HG03432 (cell line): ENCODE results near the gene ASS1.
"Not testable (repeated sequence)": the region's sequence is repeated elsewhere in the genome, so short reads cannot be mapped to it uniquely, and the experiment has no call there.

Experiments
- ATAC-seq: cut with Tn5 transposase; IDR thresholded peaks from one replicate; pipeline ENCODE4 v1.9.1; 2021; ENCODE audit warnings: mild to moderate bottlenecking, moderate library complexity; ENCODE audit not compliant: unreplicated experiment

ASS1 gene

DNA sequence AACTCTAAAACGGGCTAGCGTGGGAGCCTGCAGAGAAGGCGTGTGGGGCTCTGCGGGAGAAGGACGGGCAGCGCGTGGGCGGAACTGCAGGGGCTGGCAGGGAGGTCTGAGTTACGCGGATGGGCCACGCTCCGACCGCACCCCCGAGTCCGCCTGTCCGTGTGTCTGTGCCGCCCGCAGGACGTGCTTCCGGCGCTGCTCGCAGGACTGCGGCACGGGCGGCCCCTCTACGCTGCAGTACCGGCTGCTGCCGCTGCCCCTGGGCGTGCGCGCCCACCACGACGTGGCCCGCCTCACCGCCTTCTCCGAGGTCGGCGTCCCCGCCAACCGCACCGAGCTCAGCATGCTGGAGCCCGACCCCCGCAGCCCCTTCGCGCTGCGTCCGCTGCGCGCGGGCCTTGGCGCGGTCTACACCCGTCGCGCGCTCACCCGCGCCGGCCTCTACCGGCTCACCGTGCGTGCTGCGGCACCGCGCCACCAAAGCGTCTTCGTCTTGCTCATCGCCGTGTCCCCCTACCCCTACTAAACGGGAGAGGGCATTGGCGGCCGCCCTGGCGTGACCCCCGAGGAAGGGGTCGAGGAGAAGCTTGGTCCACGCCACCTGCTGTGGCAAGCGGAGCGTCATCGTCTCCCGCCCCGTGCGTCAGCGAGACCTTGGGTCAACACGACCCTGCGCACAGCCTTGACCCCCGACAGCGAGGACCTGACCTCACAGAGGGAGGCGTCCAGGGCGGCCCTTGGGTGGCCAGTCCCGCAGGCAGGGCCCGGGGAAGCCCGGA is 11.4 kb upstream of the ASS1 start:
- ATAC-seq, result no peak

DNA sequence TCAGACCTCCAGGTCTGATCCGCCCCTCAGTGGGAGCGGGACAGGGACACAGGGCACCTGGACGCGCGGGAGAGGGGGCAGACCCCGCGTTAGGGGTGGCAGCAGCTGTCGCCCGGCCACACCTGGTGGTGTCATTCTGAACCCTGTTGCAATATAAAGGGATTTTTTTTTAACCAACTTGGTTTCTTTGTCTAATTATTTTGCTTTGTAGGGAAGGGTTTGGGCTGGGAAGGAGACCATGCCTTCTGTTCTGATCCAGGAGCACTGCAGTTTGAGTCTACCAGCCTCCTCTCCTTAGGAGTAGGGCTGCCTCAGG is 10.9 kb upstream of the ASS1 start:
- ATAC-seq, result no peak

DNA sequence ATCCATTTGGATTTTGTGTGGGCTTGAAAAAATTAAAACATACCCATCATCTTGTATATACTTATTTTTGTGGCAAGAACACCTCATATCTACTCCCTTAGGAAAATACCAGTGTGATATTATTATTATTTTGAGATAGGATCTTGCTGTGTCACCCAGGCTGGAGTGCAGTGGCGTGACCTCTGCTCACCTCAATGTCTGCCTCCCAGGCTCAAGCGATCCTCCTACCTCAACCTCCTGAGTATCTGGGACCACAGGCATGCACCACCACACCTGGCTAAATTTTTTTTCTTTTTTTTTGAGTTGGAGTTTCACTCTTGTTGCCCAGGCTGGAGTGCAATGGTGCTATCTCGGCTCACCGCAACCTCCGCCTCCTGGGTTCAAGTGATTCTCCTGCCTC is 10.1 kb upstream of the ASS1 start:
- ATAC-seq, result not testable (repeated sequence)

DNA sequence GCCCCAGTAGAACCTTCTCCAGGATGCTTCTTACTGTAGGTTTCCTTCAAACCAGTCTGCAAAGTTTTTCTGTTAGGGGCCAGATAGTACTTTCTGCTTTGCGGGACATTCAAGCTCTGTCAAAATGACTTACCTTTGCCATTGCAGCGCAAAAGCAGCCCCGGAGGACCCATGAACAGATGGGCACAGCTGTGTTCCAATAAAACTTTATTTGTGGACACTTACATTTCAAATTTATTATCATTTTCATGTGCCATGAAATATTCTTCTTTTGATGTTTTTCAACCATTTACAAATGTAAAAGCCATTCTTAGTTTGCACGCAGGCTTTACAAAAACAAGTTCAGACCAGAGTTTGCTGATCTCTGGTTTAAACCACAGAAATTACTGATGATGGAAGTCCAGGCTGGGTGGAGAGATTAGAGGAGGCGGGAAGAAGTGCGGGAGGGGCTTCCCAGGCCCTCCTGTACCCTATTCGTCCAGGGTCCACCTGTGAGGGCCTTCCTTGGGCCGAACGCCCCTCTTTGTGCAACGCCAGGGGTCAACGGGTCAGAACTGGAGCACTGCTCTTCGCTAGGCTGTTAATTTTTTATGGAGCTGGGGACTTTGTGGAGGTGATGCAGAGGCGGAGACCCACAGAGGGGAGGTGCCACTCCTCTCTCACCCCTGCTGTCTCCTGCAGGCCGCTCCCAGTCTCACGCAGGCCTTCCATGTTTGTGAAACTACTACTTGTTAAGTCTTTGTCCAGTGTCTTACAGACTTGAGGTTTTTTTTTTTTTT is 7.6 kb upstream of the ASS1 start:
- ATAC-seq, result no peak

DNA sequence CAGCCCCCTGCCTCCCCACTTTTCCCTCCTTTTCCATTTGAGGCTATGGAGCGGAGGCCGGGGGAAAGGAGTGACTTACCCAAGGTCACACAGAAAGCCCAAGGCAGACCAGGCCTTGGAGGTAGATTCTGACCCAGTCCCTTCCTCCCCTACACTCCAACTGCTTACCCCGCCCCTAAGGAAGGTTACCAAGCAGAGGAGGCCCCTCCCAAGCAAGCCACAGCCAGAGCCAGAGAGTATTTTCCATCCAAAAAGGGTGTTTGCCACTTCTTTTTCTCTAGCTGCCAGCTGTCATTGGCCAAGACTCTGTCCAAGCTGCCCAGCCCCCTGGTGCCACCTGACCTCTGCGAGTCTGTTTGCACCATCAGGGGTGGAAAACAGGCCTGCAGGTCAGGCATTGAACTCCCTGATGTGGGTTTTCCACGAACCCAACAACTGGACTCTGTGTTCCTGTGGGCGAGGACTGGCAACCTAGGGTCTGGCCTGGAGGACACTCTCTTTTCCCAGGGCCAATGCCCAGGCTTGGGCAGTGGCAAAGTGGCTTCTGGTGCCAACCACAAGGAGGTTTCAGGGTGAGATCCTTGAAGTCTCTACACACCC is 6.3 kb upstream of the ASS1 start:
- no peak for ATAC-seq

DNA sequence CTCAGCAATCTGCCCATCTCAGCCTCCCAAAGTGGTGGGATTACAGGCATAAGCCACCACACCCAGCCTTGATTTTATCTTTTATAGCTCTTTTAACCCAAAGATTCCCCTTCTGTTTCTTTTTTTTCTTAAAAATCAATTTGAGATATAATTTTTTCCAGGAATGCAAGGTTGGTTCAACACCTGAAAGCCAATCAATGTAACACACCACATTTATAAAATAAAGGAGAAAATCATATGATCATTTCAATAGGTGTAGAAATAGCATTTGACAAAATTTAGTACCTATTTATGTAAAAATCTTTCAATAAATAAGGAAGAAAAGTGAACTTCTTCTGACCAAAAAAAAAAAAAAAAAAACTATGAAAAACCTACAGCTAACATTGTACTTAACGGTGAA is 3.7 kb upstream of the ASS1 start:
- no peak for ATAC-seq

DNA sequence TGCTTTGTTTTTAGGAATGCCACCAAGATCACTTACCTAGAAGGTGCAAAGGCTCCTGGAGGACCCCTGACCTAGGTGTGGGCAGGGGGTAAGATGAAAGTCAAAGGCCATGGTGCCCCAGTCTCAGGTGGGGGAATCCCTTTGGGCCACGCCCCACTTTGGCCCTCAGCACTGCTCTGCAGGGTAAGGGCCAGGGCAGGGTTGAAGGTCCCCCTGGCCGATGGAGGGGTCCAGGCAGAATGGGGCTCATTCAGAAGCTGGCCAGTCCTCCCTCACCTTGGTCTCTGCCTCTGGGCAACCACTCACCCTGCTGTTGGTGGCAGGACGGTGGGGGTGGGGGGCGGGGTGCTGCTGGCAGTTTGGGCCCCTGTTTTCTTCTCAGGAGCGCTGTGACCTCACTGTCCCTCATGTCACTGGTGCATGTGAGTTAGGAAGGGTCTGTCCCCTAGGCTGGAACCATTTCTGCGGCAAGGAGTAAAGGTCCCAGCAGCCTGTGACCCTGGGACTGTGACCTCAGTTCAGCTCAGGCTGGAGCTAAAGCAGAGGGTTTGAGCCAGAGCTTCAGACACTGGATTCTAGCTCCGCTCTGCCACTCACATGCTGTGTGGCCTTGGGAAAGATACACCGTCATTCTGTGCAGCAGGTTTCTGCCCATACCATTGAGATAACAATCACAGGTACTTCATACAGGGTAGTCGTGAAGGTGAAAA is 1.9 kb upstream of the ASS1 start:
- no peak for ATAC-seq

DNA sequence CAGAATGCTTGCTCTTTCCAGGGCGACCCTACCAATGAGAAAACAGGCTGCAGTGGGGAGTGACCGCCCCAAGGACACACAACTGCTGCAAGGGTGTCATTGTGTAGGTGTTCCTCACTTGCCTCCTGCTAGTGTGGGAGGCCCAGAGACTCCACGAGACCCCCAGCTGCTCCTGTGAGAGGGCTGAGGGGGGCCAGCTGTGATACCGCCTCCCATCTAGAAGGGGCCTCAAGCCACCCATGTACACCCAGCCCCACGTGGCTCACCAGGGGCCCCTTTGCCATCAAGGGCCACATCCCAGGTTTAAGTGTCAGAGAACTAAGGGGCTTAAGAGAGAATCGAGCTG is 1.3 kb upstream of the ASS1 start:
- ATAC-seq, result no peak

DNA sequence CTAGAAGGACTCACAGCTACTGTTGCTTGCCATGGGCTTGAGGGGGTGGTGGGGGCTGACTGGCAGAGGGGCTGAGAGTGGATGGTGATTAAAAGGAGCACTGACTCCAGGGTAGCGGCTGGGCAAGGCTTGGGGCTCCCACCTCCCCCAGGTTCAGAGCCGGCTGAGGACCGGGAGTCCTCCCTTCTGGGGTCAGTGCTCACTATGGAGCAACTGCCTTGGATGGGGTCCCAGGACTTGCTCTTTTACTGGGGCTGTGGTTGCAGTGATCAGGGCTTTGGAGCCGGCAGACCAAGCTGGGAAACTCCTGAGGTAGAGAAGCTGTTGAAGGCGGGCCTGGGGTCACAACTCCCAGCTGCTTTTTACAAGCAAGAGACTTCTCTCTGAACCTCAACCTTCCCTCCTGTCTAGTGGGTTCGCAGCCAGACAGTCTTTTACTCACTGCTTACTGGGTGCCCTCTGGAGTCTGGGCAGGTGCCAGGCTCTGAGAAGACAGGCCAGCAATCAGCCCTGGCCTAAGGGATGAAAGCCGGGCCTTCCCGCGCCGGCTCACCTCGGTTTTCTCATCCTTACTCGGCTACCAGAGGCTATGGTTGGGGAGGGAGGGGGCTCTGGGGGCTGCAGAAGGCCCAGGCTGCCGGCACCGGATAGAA is 795 bp upstream of the ASS1 start:
- ATAC-seq, result no peak

DNA sequence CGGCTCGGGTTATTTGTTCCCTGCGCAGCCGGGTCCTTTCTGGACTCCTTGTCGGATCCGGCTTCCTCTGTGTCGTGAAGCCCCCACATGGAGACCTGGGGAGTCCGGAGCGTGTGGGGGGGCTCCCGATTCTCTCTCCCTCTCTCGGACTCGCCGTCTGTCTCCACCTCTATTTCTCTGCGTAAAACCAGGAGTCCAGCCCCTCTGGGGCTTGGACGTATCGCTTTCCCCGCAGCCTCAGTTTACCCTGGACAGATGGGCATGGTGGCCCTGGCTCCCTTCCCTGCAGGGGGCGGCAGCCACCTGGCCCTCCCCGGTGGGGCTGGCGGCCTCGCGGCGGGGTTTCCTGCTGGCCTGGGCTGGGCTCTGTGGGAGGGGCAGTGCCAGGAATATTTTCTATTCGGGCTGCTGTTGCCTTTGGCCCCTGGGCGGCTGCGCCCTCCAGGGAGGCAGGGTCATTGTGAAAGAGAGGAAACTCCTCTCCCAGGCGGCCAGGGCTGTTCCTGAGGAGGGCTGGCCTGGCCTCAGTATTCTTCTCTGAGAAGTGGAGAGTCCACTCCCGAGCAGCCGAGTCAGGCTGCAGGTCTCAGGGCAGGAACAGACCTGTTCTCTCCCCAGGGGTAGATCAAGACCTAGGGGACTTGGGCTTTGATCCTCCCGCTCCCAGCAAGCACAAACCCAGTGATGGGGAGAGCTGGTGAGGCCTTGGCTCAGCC is 665 bp downstream of the ASS1 start:
- no peak for ATAC-seq

DNA sequence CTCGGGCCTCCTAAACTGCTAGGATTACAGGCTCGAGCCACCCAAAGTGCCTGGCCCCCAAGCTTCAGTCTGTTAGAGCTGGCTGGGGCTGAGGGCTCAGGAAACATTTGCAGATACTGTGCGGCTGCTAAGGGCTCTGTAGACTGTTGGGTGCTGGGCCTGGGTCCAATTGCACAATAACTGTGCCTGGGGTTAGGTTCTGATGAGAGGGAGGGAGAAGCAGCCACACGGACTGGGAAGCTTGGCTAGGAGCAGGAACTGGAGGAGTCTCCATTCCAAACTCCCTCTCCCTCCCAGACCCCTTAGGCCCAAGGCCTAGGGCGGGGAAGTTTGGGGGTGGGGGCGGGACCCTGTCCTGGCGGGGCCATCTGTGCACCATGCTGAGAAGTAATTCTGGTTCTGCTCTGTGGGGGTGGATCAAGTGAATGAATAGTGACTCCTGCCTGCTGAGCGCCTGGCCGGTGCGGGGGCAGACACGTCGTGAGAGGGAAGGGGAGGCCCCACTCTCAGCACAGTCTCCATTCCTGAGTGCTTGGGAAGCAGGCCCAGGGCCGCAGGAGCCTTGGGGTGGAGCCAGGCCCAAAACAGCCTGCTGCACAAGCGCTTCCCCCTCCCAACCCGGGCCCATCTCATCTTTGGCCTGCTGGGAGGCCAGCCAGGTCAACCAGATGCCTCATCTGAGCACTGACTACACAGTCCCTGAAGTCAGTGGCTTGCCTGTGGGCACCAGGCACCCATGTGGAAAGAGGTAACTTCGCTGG is 1.5 kb downstream of the ASS1 start:
- ATAC-seq, result no peak

DNA sequence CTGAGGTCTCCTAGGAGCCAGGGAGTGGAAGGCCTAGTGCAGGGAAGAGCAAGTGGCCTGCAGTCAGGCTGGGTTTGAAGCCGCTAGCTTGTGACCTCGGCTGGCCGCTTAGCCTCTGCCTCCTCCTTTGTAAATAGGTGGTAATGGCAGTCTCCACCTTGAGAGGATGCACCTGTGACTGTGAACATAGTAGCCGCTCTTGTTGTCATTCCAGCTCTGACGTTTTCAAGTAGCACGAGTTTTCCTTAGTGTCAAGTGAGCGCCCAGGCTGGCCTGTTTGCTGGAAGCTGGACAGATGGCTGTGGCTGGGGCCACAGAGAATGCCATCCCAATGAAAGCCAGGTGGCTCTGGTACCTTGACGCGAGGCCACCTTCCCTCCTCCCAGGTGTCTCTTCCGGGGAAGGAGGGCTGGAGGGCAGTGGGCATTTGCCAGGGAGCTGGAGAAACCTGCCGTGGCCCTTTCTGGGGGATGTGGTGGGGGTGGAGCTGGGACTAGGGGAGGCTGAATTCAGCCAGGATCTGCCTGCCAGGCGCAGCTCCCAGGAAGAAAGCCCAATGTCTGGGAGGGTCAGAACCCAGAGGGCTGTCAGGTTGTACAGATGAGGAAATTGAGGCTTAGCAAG is 2.5 kb downstream of the ASS1 start:
- ATAC-seq, result no peak

DNA sequence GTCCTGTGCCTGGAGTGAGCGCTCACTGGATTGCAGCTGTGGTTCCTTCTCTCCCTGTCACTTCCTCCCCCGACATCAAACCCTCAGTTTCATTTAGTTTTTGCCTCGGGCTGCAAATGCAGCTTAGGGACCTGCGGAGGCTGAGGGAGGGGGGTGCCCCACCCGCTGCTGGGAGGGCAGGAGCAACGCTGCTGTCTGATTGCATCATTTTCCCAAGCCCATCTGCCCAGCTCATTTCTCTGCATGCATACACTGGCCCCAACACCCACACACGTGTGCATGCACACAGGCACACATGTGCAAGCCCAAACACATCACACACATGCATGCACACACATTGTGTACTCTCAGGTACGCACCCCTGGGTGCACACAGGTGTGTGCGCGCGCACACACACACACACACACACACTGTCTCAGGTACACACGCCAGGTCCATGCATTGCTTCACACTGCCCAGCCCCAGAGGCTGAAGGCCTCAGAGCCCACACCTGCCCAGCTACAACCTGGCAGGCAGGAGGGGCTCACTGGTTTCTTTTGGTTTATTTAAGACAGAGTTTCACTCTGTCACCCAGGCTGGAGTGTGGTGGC is 3.4 kb downstream of the ASS1 start:
- ATAC-seq, result no peak

DNA sequence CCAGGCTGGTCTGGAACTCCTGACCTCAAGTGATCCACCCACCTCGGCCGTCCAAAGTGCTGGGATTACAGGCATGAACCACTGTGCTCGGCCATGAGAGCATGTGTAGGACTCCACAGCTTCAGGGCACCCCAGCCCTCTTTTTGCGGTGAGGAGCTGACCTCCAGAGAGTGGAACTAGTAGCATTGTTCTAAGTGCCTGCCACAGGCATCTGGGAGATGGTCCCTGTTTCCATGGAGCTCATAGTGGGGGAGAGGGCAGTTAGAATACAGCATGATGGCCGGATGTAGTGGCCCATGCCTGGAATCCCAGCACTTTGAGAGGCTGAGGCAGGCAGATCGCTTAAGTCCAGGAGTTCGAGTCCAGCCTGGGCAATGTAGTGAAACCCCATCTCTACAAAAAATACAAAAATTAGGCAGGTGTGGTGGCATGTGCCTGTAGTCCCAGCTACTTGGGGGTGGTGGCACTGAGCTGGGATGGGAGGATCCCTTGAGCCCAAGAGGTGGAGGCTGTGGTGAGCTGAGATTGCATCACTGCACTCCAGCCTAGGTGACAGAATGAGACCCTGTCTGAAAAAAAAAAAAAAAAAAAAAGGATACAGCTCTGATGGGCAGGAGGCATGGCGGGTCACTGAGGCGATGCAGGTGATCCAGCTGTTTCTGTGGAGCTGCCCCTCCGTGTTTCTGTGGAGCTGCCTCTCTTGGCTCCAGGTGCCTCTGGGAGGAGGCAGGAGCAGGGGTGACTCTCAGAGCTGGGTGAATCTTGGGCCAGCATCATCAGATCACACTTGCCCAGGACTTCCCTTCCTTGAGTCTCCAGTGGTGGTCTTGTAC is 4.2 kb downstream of the ASS1 start:
- no peak for ATAC-seq

DNA sequence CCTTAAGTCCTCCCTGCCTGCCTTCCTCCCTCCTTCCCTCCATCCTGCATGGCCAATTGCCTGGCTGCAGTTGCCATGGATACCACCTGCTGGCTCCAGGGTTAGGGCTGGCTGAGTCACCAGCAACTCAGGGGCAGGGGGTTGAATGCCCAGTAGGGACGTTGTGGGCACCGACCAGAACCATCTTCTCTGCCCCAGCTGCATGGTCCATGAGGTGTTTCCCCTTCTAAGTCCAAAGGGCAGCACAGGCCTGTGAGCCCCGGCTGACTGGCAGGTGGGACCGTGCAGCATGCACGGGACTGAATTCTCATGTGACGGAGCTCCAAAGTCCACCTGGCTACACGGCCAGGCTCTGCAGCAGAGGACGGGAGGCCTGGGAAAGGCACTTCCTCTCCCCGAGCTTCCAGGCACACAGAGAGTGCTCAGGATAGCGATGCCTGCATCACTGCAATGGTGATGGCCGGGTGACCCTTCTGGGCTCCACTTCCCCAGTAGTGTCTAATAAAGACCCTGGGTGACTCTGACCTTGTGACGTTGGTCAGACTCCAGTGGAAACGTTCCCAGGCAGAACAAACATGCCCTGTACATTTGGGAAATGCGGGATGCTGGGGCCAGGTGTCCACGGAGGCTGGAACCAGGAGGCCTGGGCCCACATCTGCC is 5.7 kb downstream of the ASS1 start:
- ATAC-seq, result no peak

DNA sequence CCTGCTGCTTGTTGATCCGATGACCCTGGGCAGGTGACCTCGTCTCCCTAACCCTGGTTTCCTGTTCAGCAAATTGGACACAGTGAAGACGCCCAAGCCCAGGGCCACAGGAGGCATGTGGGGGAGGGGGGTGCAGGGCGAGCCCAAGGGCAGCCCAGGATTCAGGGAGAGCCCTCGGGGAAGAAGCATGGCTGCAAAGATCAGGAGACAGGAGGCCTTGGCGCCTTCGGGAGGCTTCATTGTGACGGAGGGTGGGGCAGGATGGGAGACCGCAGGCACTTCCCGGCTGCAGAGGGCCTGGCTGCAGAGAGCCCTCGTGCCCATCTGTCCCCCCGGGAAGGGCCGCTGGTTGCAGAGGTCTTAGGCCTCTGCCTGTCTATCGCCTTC is 6.2 kb downstream of the ASS1 start:
- ATAC-seq, result no peak

DNA sequence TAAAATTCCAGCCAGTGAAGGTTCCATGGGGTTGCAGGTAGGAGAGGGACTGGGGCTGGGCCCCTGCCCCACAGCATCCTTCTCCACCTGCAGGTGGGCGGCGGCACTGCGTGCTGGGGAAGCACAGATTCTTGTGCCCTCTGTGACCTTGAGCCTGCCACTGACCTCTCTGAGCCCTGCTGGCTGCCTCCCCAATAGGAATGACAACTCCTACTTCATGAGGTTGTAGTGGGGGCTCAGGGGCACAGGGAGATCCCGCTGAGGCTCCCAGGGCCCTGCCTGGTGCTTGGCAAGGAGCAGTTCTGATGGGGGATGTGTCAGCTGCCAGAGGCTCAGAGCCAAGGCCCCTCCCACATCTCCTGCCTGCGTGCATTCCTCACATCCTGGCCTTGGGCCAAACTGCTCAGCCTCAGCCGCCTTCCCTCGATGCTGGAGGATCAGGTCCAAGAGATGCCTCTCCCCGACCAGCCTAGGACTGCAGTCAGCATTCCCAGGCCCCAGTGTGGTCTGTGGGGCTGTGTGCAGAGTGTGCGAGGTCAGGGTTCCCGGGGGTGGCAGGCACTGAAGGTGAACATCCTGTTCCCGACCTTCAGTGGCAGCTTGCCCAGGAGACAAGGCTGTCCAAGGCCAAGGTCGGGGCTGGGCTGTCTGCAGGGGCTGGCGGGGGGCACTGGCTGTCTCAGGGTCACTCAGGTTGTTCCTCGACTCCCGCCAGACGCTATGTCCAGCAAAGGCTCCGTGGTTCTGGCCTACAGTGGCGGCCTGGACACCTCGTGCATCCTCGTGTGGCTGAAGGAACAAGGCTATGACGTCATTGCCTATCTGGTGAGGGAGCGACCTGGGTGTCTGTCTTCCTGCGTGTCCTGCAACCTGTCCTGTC is 7.0 kb downstream of the ASS1 start:
- ATAC-seq, result no peak
